HL-60 (cell line): Measurements from ENCODE around the gene ANKS4B.

Experiments used
- CTCF ChIP-seq: IDR thresholded peaks from one replicate; pipeline ENCODE4 v1.5.1; 2011; ENCODE audit warnings: low read length, control low read depth, inconsistent platforms; ENCODE audit not compliant: insufficient read depth
- GABPA ChIP-seq: IDR thresholded peaks from 2 replicates; pipeline ENCODE4 v1.6.1; 2012; ENCODE audit warnings: low read depth
- POLR2AphosphoS5 ChIP-seq: IDR thresholded peaks from 2 replicates; pipeline ENCODE4 v1.6.1; 2012; ENCODE audit warnings: low read depth
- REST ChIP-seq: IDR thresholded peaks from 2 replicates; pipeline ENCODE4 v1.6.1; 2012; ENCODE audit warnings: low read depth; ENCODE audit not compliant: insufficient replicate concordance
- SPI1 ChIP-seq: IDR thresholded peaks from 2 replicates; pipeline ENCODE4 v1.6.1; 2012; ENCODE audit warnings: low read depth, mild to moderate bottlenecking, borderline replicate concordance

- TF ChIP-seq CTCF (no peak), SPI1 (no peak), POLR2AphosphoS5 (no peak), REST (no peak), GABPA (no peak)
Measured at GRCh38 chr16:21217121-21217520, 16.4 kb upstream of the ANKS4B start.
